ENCODE measurements around the gene PEX14.

DNA sequence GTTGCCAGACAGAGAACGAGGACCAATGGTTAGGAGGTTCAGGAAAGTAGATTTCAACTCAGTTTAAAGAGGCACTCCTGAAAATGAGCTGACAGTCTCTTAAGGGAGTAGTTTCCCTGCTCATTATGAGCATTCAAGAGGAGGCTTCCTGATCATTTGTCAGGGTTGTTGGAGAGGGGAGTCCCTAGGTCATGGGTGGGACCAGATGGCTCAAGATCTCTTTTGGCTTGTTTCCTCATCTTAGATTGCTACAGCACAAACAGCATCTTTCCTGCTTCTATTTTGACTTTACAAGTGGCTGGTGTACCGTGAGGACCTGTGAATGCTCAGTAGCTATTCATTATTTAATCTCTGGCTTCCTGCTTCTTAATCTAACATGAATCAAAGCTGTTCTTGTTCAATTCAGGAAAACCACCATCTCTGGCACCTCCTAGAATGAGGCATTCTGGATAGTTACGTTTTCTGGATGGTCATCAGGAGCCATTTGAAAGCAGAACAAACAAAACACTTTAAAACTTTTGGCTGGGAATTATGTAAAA is 47.6 kb downstream of the PEX14 start:
- TF ChIP-seq EZH2 (IDR thresholded peaks at IDR 0.05; ENCODE audit: borderline replicate concordance, low read length) = no peak
- TF ChIP-seq, protein P1, sequence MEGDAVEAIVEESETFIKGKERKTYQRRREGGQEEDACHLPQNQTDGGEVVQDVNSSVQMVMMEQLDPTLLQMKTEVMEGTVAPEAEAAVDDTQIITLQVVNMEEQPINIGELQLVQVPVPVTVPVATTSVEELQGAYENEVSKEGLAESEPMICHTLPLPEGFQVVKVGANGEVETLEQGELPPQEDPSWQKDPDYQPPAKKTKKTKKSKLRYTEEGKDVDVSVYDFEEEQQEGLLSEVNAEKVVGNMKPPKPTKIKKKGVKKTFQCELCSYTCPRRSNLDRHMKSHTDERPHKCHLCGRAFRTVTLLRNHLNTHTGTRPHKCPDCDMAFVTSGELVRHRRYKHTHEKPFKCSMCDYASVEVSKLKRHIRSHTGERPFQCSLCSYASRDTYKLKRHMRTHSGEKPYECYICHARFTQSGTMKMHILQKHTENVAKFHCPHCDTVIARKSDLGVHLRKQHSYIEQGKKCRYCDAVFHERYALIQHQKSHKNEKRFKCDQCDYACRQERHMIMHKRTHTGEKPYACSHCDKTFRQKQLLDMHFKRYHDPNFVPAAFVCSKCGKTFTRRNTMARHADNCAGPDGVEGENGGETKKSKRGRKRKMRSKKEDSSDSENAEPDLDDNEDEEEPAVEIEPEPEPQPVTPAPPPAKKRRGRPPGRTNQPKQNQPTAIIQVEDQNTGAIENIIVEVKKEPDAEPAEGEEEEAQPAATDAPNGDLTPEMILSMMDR (conservative IDR thresholded peaks at IDR 0.05 in 1 of 2, IDR thresholded peaks at IDR 0.05 in 1 of 2; ENCODE audit: extremely low read depth in 1 of 2, insufficient read depth in 1 of 2, low read depth in 1 of 2, low read length in 2 of 2) = no peak
